Activated CD4-positive, alpha-beta T cell treated with anti-CD3 and anti-CD28 coated beads, Interleukin-2, amount 50 U/mL, for 4 hours (primary cell): ENCODE results near the gene ANO1.

Experiments
- DNase-seq, 2 experiments: peaks; one replicate each; pipeline ENCODE4 v3.0.0-alpha.2; 2020

ANO1 gene

GRCh38 chr11:70141486-70142220 lies 63.5 kb downstream of the ANO1 start:
- DNase-seq, result no peak

GRCh38 chr11:70142221-70142875 lies 64.2 kb downstream of the ANO1 start:
- DNase-seq, result no peak

- DNase-seq, result no peak
These were observed 66.1 kb downstream of the ANO1 start for GRCh38 chr11:70144262-70144661.

GRCh38 chr11:70145071-70145470 lies 67.0 kb downstream of the ANO1 start:
- no peak for DNase-seq

- DNase-seq, result no peak
These were observed 67.7 kb downstream of the ANO1 start for GRCh38 chr11:70145841-70146240.

GRCh38 chr11:70146299-70146698 lies 68.2 kb downstream of the ANO1 start:
- DNase-seq, result no peak

- DNase-seq, result no peak
These were observed 68.9 kb downstream of the ANO1 start for GRCh38 chr11:70146895-70147520.

GRCh38 chr11:70147668-70148067 lies 69.6 kb downstream of the ANO1 start:
- DNase-seq, result no peak

GRCh38 chr11:70151671-70152070 lies 73.6 kb downstream of the ANO1 start:
- DNase-seq, result no peak

GRCh38 chr11:70153133-70153727 lies 75.1 kb downstream of the ANO1 start:
- DNase-seq, result no peak

GRCh38 chr11:70155386-70155785 lies 77.3 kb downstream of the ANO1 start:
- no peak for DNase-seq

- no peak for DNase-seq
These were observed 78.3 kb downstream of the ANO1 start for GRCh38 chr11:70156291-70157037.

- DNase-seq, result no peak
These were observed 80.1 kb downstream of the ANO1 start for GRCh38 chr11:70158201-70158600.

GRCh38 chr11:70158757-70159389 lies 80.8 kb downstream of the ANO1 start:
- DNase-seq, result no peak

- no peak for DNase-seq
These were observed 81.8 kb downstream of the ANO1 start for GRCh38 chr11:70159627-70160570.

- no peak for DNase-seq
These were observed 83.0 kb downstream of the ANO1 start for GRCh38 chr11:70161043-70161625.

GRCh38 chr11:70164705-70165104 lies 86.6 kb downstream of the ANO1 start:
- DNase-seq, result no peak

GRCh38 chr11:70167120-70167519 lies 89.0 kb downstream of the ANO1 start:
- no peak for DNase-seq

- no peak for DNase-seq
These were observed 89.7 kb downstream of the ANO1 start for GRCh38 chr11:70167723-70168404.

- no peak for DNase-seq
These were observed 90.3 kb downstream of the ANO1 start for GRCh38 chr11:70168405-70168754.
